ENCODE measurements around the gene PSME2. TPM values are rescaled to one million over a fixed set of nuclear protein-coding genes. Genes with fewer than 3 reads are reported as not detected.

PSME2 gene
- total and polyA plus RNA-seq, 2 of the 13 experiments (the other 11 are each of a cell fraction or from before 2014, with no cell fraction given) = 332 to 716 TPM

GRCh38 chr14:24141097-24141880, 5.1 kb downstream of the PSME2 start, which contains the start of gene EMC9 (continued):
- TF ChIP-seq PITX1 (CRISPR knock-in tag; IDR thresholded peaks at IDR 0.05) (peak; percentile 84), FUBP1 (CRISPR knock-in tag; IDR thresholded peaks at IDR 0.05; ENCODE audit: borderline replicate concordance) (0 out of 2 replicates have a peak, but pooled peaks have one; percentile 64), ZC3H4 (CRISPR knock-in tag; IDR thresholded peaks at IDR 0.05; ENCODE audit: borderline replicate concordance) (no peak; the same call in none of the 2 replicates), BHLHE40 (IDR thresholded peaks at IDR 0.05; ENCODE audit: low read length) (no peak; the same call in 1 of the 2 replicates), TSC22D2 (CRISPR knock-in tag; IDR thresholded peaks at IDR 0.05; ENCODE audit: borderline replicate concordance) (no peak; the same call in 1 of the 2 replicates), ZNF318 (CRISPR knock-in tag; IDR thresholded peaks at IDR 0.05) (peak; percentile 64; the same call in 1 of the 2 replicates), ELF1 (CRISPR knock-in tag; IDR thresholded peaks at IDR 0.05) (peak; percentile 93), TBP (CRISPR knock-in tag; IDR thresholded peaks at IDR 0.05) (no peak), MLLT10 (CRISPR knock-in tag; IDR thresholded peaks at IDR 0.05) (peak; percentile 64; the same call in 1 of the 2 replicates), ISL2 (CRISPR knock-in tag; IDR thresholded peaks at IDR 0.05) (peak; percentile 78), HOMEZ (CRISPR knock-in tag; IDR thresholded peaks at IDR 0.05; ENCODE audit: low read depth) (peak; percentile 97), TEF (CRISPR knock-in tag; IDR thresholded peaks at IDR 0.05) (peak; percentile 51; the same call in 1 of the 2 replicates), DDIT3 (CRISPR knock-in tag; IDR thresholded peaks at IDR 0.05) (no peak), ZSCAN9 (CRISPR knock-in tag; IDR thresholded peaks at IDR 0.05; ENCODE audit: borderline replicate concordance) (peak; percentile 69; the same call in 1 of the 2 replicates), ZNF333 (CRISPR knock-in tag; IDR thresholded peaks at IDR 0.05; ENCODE audit: borderline replicate concordance) (peak; percentile 98), ATRX (CRISPR knock-in tag; IDR thresholded peaks at IDR 0.05; ENCODE audit: borderline replicate concordance) (0 out of 2 replicates have a peak, but pooled peaks have one; percentile 9)
